Measurements from ENCODE around the gene HBQ1.
"Not testable (repeated sequence)": the region's sequence is repeated elsewhere in the genome, so short reads cannot be mapped to it uniquely, and the experiment has no call there.

HBQ1 gene

GRCh38 chr16:204046-204445 lies 23.8 kb downstream of the HBQ1 start:
- not testable (repeated sequence) for DNase-seq (ENCODE audit: low read depth, low spot score)

DNA sequence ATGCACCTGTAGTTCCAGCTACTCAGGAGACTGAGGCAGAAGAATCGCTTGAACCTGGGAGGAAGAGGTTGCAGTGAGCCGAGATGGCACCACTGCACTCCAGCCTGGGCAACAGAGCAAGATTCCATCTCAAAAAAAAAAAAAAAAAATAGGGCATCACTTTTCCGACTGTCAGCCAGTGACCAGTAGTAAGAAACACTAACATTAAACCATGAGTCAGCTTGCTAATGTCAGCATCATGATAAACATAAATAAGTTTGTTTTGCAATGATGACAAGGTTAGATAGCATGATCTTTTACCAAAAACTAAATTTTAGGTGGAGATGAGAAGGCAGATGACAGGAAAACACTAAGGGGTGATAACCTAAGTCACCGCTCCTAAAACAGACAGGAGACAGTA lies 29.1 kb downstream of the HBQ1 start:
- DNase-seq (ENCODE audit: low read depth, low spot score), result not testable (repeated sequence)

GRCh38 chr16:211631-212180 lies 31.4 kb downstream of the HBQ1 start:
- not testable (repeated sequence) for DNase-seq (ENCODE audit: low read depth, low spot score)

GRCh38 chr16:212999-213398 lies 32.7 kb downstream of the HBQ1 start:
- DNase-seq (ENCODE audit: low read depth, low spot score), result no peak

DNA sequence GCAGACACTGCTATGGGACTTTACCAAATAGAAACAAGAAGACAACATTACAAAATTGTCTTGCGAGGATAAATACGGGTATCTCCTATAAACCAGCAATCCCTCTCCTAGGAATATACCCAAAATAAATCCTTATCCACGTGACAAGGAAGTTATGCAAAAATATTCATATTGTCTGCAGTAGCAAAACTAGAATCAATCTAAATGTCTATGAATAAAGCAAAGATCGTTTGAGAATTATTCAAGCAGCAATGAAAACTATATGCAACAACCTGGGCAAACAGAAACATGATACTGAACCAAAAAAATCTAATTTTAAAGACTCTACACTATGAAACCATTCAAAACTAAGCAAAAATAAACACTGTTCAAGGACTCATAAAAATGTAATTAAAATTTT lies 39.8 kb downstream of the HBQ1 start:
- no peak for DNase-seq (ENCODE audit: low read depth, low spot score)

DNA sequence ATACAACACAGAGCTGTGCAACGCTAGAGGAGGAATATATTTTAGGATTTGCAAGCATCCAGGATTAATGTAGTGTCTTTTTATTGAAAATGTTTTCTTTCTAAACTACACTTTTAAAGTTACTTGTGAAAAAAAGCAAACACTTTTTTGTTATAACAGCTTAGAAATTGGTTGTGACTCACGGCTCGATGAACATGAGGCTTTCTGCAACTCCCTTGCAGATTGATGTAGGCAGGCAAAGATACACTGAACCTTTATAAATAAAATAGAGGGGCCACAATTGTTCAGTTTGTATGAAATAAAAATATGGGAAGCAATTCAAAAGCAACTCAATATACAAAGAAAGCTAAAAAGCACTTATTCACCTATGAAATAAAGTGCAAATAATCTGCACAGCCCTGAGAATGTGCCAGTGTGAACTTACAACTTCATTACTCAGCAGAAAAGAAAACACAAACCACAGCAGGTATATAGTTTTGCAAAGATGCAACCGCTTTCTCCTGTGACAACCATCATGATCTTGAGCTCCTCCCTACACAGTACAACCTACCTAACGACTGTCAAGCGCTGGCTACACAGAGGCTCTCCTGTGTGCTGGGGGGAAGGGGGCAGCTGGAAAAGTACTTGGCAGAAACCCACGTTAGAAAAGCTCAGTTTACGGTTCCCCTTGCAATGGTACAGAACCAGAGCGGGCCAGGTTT lies 48.0 kb downstream of the HBQ1 start:
- no peak for DNase-seq (ENCODE audit: low read depth, low spot score)

DNA sequence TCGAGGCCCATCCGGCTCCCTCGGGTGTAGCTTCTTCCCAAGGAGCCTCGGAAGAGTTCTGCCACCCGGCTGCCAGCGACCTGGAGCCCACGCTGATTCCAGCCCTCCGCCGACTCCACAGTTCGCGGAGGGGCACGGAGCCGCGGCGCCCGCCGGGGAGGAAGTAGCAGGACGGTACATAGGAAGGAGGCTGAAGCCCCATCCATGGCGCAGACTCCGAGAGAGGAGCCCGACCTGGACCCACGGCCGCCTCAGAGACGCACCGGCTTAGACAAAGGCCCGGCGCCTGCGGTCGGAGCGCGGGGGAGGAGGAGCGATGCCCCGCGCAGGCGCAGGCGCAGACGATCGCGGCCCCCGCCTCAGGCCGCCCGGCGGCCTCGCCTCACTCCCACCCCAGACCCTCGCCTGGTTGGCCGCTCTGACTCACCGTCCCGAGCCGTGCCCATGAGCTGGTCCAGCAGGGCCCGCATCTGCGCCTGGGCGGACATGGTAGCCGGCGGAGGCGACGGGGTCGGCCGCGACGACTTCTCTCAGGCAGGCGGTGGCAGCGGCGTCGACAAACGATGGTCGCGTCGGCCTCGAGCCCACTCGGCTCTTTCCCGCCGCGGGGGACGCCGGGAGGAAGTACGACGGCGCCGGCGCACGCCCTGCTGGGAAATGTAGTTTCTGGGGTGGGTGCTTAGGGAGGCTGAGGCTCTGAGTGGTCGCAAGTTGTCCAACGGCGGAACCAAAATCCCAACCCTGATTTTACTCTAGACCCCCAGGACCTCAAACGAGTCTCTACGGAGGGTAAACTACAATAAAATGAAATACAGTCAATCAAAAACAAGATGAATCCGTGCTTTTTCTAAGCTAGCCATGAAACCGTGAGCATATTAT lies 48.8 kb downstream of the HBQ1 start, which contains the start of gene LUC7L:
Gene LUC7L (minus strand): TSS at position 598 of the 879 bp plus-strand sequence. CDS start 110 bp downstream, at position 488.
- peak; percentile 74 for DNase-seq (ENCODE audit: low read depth, low spot score)

GRCh38 chr16:229731-230281 lies 49.5 kb downstream of the HBQ1 start:
- DNase-seq (ENCODE audit: low read depth, low spot score), result no peak

- DNase-seq (ENCODE audit: low read depth, low spot score), result not testable (repeated sequence)
Measured at GRCh38 chr16:230351-230750, 50.1 kb downstream of the HBQ1 start.
